Measurements from ENCODE around the gene VEZT.

- TF ChIP-seq POLR2AphosphoS5 (IDR thresholded peaks at IDR 0.05; ENCODE audit: low read depth, low read length) (no peak), POLR2A (IDR thresholded peaks at IDR 0.05; ENCODE audit: low read depth, low read length) (no peak), TAF1 (IDR thresholded peaks at IDR 0.05; ENCODE audit: borderline replicate concordance, low read depth, low read length) (no peak)
Measured at GRCh38 chr12:95336387-95337067, 118.9 kb downstream of the VEZT start.

All from GM12892 (cell line).